Measurements from ENCODE around the gene C2orf72. TPM values are rescaled to one million over a fixed set of nuclear protein-coding genes. Genes with fewer than 3 reads are reported as not detected.

The C2orf72 gene
- total RNA-seq, 1 donor, result not detected

DNA sequence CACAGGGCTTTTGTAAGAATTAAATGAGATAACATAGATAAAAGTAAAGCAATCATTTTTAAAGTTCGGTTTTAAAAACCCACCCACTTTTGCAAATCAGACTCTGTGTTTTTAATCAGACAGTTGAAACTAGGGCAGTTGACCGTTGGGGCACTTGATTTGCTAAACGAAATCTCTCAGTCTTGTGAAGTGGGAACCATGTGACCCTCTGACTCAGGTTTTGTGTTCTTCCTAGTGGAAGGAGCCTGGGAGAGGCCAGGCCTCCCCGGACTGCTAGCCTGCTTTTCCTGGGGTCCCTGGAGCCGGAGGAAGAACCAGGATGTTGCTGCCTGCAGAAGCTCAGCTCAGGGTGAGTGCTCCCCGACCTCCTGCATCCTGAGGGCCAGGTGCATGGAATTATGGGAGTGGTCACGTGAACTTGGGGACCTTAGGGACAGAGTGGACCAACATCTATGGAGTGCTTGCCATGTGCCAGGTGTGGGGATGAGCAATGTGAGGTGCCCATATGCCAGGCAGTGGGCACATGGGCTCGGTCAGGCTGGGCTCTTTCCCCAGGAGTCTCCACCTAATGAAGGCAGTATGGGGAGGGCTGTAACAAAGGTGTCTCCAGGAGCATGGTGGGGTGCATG, 3.9 kb downstream of the C2orf72 start:
- no peak for DNase-seq (ENCODE audit: low read depth in 2 of 3, low spot score in 2 of 3)

DNA sequence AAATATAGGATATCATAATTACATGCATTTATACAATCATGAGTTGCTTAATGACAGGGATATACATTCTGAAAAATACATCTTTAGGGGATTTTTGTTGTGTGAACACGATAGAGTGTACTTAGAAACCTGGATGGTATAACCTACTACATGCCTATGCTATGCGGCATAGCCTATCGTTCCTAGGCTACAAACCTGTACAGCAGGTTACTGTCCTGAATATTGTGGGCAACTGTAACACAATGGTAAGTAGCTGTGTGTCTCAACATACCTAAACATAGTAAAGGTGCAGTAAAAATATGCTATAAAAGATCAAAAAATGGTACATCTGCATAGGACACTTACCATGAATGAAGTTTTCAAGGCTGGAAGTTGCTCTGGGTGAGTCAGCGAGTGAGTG, 6.5 kb downstream of the C2orf72 start:
- DNase-seq (ENCODE audit: low read depth in 2 of 3, low spot score in 2 of 3), result no peak

DNA sequence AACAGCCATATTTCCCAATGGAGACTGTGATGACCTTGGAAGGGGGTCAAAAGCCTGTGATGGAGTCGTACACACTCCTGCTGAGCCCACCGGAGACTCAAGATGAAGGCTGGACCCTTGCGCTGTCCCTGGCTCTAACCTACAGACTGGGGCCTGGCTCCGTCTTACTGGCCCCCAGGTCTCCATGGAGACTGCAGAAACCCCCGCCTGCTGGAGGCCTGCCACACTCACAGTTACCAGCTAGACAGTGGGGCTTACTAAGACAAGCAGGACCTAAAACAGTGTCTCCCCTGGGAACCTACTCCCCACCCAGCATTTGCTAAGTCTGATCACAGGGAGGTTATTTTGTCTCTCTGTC, 9.6 kb downstream of the C2orf72 start:
- no peak for DNase-seq (ENCODE audit: low read depth in 2 of 3, low spot score in 2 of 3)

DNA sequence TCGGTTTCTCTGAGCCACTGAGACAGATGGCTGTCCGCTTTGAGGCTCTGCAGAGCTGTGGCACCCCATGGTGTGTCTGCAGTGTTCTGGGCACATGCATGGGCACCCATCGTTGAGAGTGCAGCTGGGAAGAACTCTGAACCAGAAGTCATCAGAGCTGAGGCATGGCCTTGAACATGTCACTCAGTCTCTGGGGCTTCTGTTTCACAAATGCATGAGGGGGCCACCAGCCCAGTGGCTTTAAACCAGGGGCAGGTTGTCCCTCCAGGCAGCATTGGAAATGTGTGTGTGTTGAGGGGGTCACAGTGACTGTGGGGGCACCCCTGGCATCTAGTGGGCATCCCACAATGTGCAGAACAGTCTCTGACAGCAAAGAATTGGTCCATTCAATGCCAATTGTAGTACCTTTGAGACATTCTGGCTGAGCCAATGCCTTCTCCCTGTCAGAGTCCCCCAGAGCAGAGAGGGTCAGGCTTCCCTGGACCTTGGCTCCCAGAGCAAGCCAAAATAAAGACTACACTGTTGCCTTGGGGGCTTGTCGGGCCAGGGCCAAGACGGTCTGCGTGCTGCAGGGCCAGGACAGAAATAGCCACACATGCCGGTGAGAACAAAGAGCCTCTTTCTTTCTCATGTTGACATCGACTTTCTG, 10.1 kb downstream of the C2orf72 start:
- no peak for DNase-seq (ENCODE audit: low read depth in 2 of 3, low spot score in 2 of 3)

DNA sequence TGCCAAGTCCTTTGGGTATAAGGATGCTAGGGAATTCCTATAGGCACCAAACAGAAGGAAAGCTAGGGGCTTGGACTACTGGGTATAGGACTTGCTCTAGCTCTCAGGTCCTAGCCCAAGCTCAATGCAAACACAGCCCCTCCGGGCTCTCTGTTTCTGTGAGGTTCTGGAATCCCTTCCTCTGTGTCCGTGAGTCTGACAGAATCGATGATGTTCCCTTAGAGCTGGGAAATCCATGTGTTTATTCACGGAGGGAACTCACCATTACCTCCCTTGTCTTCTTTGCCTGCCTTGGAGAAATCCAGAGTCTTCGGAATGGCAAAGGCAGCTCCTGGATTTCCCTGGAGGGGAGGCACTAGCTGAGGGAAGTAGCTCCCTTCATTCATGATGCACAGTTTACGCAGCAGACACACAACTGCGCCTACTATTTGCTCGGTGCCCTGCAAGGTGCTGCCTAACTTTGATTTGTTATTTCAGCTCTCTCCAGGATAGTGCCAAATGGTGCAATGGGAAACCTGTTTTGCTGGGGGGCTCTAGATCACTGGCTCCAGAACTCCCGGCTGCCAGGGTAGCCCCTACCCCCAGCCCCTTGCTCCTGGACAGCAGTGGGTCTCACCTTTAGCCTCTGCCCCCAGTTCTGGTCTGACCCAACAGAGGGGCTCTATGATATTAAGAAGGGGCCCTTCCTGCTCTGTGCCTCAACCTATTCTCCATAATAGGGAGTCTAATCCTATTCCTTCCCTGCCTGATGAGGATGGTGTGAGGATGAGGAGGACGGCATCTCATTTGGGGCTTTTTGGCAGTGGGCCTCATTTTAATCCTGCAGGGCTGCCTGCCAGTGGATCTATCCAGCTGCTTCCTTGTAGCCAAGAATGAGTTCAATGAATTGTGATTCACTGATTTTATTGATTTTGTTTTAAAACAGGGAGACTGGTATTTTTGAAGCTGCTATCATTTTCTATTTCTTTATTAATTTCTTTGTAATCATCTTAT, 10.9 kb downstream of the C2orf72 start:
- DNase-seq (ENCODE audit: low read depth in 2 of 3, low spot score in 2 of 3), result no peak

DNA sequence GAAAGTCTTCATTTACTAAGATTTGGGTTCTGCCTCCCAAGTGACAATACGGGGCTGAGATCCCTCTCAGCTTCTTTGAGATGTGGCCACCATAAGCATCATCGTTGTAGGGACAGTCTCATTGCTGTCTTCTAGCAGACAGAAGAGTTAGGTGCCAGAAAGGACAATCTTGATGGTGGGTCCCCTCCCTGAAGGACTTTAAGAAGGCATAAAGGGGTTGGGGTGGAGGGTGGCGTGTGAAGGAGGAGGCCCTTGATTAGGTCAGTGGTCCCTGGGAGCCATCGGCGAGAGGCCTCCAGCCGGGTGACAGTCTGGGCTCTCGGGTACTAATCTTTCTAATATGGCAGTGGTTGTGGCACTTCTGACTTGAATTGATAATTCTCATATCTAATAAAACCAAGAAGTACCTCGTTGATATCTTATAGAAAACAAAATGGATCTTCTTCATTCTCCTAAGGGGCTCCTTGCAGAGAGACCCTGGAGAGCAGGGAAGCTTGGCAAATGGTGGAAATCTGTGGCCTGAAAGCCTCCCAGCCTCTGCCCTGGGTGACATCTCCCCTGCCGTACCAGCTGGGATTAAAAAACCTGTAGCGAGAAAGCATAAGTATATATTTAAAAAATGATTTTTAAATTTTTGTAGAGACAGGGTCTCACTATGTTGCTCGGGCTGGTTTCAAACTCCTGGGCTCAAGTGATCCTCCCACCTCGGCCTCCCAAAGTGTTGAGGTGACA, 12.1 kb downstream of the C2orf72 start:
- no peak for DNase-seq (ENCODE audit: low read depth in 2 of 3, low spot score in 2 of 3)

DNA sequence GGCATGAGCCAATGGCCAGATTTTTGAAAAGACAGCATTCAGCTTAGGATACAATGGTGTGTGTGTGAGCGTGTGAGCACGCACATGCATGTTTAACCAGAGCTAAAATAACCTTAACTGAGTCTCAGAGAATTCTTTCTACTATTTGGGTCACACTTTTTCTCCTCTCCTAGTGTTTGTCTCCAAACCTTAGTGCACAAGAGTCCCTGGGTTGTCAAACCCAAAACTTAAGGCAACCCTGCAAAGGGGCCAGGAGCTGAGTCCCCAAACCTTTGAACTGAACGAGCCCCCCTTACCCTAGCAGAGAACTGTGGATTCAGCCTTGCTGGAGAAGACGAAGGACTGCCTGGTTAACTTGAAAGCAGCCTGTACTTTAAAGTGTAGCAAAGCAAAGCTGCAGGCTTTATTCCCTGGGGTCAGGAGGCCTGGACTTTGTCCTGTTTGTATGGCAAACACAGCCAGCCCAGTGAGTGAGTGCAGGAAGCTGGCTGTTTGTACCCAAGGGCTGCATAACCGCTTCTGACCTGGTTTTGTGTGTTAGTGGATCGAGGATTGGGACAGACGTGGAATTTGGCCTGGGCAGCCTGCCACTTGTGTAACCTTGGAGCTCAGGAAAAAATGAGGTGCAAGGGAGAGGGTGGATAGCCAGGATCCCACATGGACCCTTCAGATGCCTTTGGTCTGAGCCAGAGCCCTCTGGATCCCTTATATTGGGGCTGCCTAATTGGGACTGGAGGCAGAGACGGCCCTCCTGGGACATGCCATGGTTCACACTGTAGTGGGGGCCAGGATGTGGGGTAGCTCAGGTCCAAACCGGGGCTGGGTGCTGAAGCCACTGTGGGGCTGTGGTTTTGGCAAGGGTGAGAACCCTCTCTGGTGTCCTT, 12.9 kb downstream of the C2orf72 start:
- DNase-seq (ENCODE audit: low read depth in 2 of 3, low spot score in 2 of 3), result no peak

DNA sequence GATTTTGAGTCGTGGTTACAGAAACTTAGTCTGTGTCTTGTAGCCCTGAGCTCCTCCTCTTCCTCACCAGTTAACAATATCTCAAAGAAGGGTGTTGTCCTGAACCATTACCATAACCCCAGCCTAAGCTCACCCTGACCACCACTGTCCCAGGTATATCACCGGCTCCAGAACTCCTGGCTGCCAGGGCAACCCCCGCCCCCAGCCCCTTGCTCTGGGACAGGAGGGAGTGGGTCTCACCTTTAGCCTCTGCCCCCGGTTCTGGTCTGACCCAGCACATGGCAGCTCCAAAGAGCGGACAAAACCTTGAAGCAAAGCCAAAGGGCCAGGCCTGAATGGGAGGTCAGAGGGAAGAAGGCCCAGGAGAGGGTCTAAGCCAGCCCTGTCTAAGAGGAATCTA, 13.8 kb downstream of the C2orf72 start:
- no peak for DNase-seq (ENCODE audit: low read depth in 2 of 3, low spot score in 2 of 3)

DNA sequence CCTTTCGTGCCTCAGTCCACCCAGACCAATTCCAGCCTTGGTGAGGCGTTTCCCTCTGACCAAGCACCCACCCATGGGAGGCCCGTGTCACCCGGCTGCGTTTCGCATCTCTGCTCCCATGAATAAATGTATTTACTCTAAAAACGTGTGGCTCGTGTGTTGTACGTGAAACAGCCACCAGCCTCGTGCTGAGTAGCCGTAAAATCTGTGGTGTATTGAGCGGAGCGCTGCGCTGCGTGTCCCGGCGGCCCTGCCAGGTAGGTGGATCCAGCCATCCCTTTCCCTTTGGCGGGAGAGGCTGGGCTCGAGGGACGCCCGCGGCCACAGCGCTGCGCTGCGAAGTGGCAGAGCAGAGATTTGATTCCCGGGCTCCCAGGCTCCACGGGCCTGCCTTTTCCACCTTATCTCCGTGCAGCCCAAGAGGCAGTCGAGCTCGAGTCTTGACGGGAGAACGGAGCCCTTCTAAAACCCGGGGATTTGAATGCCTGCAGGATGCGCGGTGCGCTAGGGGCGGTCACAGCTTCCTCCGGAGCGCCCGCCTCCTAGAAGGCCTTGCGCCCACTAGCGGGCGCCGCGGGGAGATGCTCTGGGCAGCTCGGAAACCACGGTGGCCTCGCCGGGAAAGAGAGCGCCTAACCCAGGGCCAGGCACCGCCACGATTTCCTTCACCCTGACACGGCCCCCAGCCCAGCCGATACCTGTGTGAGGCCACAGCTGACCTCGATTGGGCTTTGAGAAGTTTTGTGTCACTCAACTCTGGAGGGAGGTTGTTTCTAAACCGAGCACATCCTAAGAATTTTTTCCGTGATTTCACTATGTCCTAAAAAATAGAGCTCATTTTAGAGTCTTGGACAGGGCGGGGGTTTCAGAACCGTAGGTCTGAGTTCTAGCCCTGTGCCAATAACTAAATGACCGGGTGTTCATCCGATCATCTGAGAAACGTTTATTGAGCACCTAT, 15.4 kb downstream of the C2orf72 start:
- DNase-seq (ENCODE audit: low read depth in 2 of 3, low spot score in 2 of 3), result peak; percentile 62 to 86 (median 81)

DNA sequence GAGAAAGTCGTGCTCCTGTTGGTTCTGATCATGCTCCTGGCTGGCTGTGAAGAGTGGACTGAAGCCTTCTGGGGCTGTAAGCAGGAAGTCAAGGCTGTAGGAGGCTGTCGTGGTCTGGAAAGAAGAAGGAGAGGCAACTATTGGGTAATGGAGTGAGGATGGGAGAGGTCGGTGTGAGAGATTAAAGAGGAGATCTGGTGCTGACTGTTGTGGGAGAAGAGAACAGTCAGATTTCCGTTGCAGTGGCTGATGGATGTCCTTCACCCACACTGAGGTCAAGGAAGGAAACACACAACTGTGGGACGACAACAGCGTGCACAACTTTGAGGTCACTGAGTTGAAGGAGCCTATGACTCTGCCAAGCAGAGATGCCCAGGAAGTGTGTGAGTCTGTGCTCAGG, 16.5 kb downstream of the C2orf72 start:
- DNase-seq (ENCODE audit: low read depth in 2 of 3, low spot score in 2 of 3), result no peak

DNA sequence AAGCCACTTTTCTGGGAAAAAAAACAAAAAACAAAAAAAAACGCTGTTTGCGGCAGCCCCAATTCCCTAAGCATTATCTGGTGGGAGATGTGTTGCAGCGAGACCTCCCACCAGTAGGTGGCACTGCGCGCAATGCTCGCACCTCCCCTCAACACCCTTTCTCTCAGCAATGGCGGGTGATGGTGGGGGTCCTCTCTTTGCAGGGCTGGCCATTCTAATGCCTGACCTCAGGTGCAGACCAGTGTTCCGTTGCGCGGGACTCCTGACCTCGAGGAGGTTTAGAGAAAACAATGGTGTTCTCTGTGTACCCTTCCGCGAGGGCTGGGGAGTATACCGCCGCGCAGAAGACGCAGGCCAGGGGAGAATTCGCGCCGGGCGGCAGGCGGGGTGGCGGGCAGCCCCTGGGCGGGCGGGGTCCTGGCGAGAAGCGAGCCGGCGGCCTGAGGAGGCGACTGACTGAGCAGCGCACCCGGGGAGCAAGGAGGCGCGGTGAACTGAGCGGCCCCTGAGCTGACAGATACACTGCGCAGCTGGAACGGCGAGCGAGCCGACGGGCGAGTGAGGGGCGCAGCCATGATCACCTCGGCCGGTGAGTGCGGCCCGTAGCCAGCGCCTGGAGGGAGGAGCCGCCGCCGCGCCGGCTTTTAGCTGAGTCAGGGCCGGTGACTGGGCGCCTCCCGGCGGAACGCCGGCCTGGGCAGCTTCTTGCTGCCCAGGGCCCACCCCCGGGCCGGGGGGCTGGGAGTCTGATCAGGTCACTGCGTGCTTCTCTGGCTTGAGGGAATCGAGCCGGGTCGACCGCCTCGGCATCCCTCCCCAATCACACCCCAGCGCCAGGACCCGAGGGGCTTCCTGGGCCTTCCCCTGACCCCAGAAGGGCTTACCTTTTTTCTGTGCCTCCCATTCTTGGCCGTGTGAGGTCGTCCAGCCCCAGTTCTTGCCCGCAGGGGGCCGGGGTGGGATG, 19.4 kb downstream of the C2orf72 start, which contains the start of gene PSMD1:
PSMD1 (plus strand) TSS at position 415 of the 964 bp plus-strand sequence; CDS start at position 574, 159 bp downstream.
- DNase-seq (ENCODE audit: low read depth in 2 of 3, low spot score in 2 of 3), result peak; percentile 94 to 96 (median 96)

DNA sequence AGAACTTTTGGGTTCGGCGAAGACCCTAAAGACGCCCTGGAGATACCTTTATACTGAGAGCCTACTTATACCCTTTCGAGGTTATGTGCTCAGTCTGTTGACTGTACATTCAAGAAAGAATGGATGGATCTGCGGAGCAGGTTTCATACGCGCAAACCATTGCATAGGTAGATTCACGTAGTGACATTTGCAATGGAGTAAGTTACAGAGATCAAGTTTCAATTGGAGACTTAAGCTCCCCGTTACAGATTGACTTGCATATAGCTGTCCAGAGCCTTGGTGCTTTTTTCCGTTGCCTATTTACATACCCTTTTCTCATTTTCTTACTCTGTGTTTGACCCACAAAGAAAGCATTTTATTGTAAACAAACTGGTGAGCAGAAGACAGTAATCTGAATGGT, 20.3 kb downstream of the C2orf72 start:
- DNase-seq (ENCODE audit: low read depth in 2 of 3, low spot score in 2 of 3), result no peak

DNA sequence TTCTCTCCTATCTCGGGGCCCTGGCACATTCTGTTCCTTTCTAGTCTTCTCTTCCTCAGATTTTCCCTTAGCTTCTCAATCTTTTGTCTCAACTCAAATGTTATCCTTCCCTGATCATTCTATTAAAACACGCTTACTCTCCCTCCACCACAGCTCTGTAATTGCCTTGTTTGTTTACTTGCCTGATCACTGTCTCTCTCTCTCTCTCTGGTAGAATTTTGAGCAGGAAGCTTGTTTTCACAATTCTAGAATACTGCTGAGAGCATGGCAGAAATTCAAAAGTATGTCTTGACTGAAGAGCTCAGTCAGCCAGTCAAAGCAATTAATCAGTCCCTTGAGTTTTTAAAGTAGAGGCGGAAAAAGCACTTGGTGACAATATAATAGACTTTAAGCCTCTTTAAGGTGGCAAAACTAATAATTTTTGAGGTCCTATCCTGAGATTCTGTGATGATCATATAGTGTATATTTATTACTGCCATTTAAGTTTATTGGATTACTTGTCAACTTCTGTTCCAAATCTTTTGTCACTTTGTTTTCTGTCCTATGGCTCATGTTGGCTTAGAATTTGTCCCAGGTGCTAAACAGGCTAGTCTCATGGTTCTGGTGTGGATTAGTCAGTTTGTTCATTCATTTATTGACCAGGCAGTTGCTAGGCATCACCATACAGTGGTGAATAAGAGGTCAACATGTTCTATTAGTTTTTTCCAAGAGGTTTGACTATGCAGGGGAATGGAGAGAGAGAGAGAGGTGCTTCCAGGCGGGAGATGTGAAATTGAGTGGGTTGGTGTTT, 21.6 kb downstream of the C2orf72 start:
- no peak for DNase-seq (ENCODE audit: low read depth in 2 of 3, low spot score in 2 of 3)

DNA sequence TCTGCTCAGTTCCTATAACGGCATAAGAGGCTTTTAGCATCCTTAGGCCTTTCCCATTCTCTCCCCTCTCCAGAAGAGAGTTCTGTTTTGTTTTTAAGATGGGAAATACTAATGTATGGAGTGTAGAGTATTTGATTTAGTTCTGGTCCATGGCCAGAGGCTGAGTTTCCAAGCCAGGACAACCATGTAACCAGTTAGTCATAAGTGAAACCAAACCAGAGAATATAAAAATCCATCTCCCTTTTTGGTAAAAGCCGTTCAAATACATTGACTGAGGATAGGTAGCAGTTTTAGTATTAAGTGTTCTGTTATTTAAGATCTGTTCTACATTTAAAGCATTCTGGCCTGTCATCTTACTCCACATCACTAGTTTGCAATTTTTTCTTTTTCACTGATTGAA, 22.4 kb downstream of the C2orf72 start:
- no peak for DNase-seq (ENCODE audit: low read depth in 2 of 3, low spot score in 2 of 3)

DNA sequence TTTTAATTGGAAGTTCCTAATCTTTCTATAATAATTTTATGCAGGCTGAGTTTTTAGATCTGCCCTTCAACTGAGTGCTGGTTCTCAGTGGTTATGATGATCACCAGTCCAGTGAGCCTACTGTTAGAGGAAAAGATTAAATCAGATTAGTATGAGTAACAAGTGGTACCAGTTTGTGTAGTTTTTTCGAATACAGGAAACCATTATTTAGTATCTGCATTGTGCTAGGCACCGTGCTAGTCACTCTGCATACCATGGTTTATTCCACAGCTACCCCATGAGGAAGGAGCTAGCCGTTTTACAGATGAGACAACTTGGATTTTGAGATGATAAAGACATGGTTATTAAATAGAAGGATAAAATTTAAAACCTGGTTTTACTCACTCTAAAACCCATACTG, 25.5 kb downstream of the C2orf72 start:
- DNase-seq (ENCODE audit: low read depth in 2 of 3, low spot score in 2 of 3), result no peak

DNA sequence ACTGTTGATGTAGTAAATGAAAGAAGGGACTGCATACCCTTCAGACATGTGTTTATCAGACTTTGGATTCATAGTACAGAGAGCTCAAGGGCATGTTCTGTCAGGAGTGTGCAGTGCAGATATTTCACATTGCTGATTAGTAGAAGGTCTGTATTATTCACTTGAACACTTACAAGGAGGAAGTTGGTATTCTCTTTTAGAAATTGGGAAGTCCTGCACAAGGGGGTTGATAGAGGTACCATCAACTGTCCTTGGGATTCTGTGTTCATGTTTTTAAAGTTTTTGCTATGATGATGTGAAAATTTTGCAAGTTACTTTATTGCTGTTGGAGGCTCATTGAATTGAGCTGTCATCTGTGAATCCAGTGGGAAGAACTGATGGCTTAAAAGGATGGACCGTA, 26.0 kb downstream of the C2orf72 start:
- no peak for DNase-seq (ENCODE audit: low read depth in 2 of 3, low spot score in 2 of 3)

DNA sequence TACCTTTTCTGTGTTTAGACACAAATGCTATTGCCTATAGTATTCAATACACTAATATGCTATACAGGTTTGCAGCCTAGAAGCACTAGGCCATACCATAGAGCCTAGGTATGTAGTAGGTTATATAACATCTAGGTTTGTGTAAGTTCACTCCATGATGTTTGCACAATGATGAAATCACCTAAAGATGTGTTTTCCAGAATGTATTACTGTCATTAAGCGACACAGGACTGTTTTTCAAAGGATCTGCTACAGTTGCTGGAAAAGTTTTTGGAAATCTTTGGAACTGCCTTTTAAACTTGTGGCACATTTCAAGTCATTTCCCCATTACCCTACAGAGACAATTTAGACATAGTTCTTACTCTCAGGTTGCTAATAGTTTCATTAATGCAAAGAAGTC, 28.6 kb downstream of the C2orf72 start:
- no peak for DNase-seq (ENCODE audit: low read depth in 2 of 3, low spot score in 2 of 3)
